K562 (cell line): Measurements from ENCODE around the gene TRAPPC12. TPM values are rescaled to one million over a fixed set of nuclear protein-coding genes. Genes with fewer than 3 reads are reported as not detected.

Experiments
- ATAC-seq: fragments of 200-7000 bp; cut with Tn5 transposase; 3 replicates; pipeline ENCODE4 v1.9.1; 2020; ENCODE audit warnings: moderate library complexity
- BruUV-seq: library from RNA; stranded (reverse); fragments of 400-500 nt; replicated peaks from 2 replicates; lab custom pipeline; 2021; lab: Mats Ljungman, UMichigan
- CTCF ChIA-PET: fragments of 300-600 bp; formaldehyde crosslinking; extraction: SDS; loops from one replicate; lab custom pipeline; 2021; ENCODE audit warnings: low intra/inter-chr PET ratio; lab: Yijun Ruan, JAX
- POLR2A ChIA-PET: fragments of 300-600, 350-650 bp; sonication (Branson Sonifier 250); formaldehyde crosslinking; extraction: SDS; loops from one replicate; lab custom pipeline; 2021; ENCODE audit warnings: antibody characterized with exemption, inconsistent platforms; lab: Yijun Ruan, JAX
- DNase-seq, 4 experiments: peaks; one replicate each; pipeline versions ENCODE4 v3.0.0 to v3.0.0-alpha.2; 2011 to 2018; ENCODE audit warnings: low spot score in 3 of 4, mixed read lengths in 3 of 4; ENCODE audit errors: extremely low read depth in 1 of 4
- FAIRE-seq: peaks from 2 replicates; lab custom pipeline; 2011; peaks lifted over from hg19 to GRCh38; lab: Jason Lieb, UNC
- H2AFZ ChIP-seq: 2 replicates; pipeline ENCODE4 v1.6.0; 2011; ENCODE audit warnings: low read depth, low read length, control low read depth, inconsistent platforms
- H3K27ac ChIP-seq: fragments of 200-600 bp; 3 replicates; pipeline ENCODE4 v1.8.0; 2011; ENCODE audit warnings: low read depth, mild to moderate bottlenecking, control low read depth, inconsistent platforms, low read length, moderate library complexity, mixed read lengths; ENCODE audit errors: extremely low read depth
- H3K27me3 ChIP-seq, 2 experiments: fragments of 300-600 bp in 1 of 2; 2 replicates in 1 of 2; 3 replicates in 1 of 2; pipeline versions ENCODE4 v1.6.0 to v1.8.0; 2011; ENCODE audit warnings: inconsistent platforms in 2 of 2, low read length in 2 of 2, mild to moderate bottlenecking in 1 of 2, mixed read lengths in 1 of 2, moderate library complexity in 1 of 2; ENCODE audit not compliant: control insufficient read depth in 2 of 2, insufficient read depth in 2 of 2
- H3K36me3 ChIP-seq: fragments of 300-600 bp; 3 replicates; pipeline ENCODE4 v1.8.0; 2011; ENCODE audit warnings: mild to moderate bottlenecking, low read length, inconsistent platforms; ENCODE audit not compliant: control insufficient read depth, insufficient read depth
- H3K4me1 ChIP-seq, 2 experiments: fragments of 200-600 bp in 1 of 2; replicated peaks in 1 of 2; 2 replicates in 1 of 2; 3 replicates in 1 of 2; pipeline versions ENCODE4 v1.5.1 to v1.8.0; 2011; ENCODE audit warnings: inconsistent platforms in 2 of 2, low read length in 2 of 2, mild to moderate bottlenecking in 1 of 2, mixed read lengths in 1 of 2, moderate library complexity in 1 of 2; ENCODE audit not compliant: control insufficient read depth in 2 of 2, insufficient read depth in 2 of 2
- H3K4me2 ChIP-seq: 2 replicates; pipeline ENCODE4 v1.6.1; 2011; ENCODE audit warnings: low read length, control low read depth, inconsistent platforms, mixed read lengths; ENCODE audit not compliant: insufficient read depth
- H3K4me3 ChIP-seq: fragments of 200-600 bp; sonication (generic), shearing (Covaris generic); 2 replicates; pipeline ENCODE4 v1.5.1; 2016; ENCODE audit warnings: control low read depth, inconsistent platforms
- H3K79me2 ChIP-seq: fragments of 200-600 bp; 3 replicates; pipeline ENCODE4 v1.8.0; 2011; ENCODE audit warnings: low read length, inconsistent platforms; ENCODE audit not compliant: control insufficient read depth, insufficient read depth
- H3K9ac ChIP-seq, 2 experiments: 2 replicates each; pipeline versions ENCODE4 v1.6.0 to v1.6.1; 2011; ENCODE audit warnings: low read depth in 2 of 2, low read length in 2 of 2, control low read depth in 1 of 2, inconsistent platforms in 1 of 2, mild to moderate bottlenecking in 1 of 2, mixed read lengths in 1 of 2; ENCODE audit not compliant: insufficient read depth in 1 of 2
- H3K9me1 ChIP-seq: one replicate; pipeline ENCODE4 v1.6.0; 2011; ENCODE audit warnings: inconsistent platforms, mild to moderate bottlenecking, low read length, moderate library complexity; ENCODE audit not compliant: control insufficient read depth, insufficient read depth
- H3K9me3 ChIP-seq: replicated peaks from 2 replicates; pipeline ENCODE4 v1.5.1; 2011; ENCODE audit warnings: low read depth, low read length, inconsistent platforms; ENCODE audit not compliant: control insufficient read depth, insufficient read depth
- H4K20me1 ChIP-seq: replicated peaks from 2 replicates; pipeline ENCODE4 v1.6.1; 2011; ENCODE audit warnings: low read length, inconsistent platforms, mixed read lengths; ENCODE audit not compliant: control insufficient read depth, insufficient read depth
- AFF1 ChIP-seq, 2 experiments: fragments of 450-650 bp; IDR thresholded peaks; 2 replicates each; pipeline ENCODE4 v1.6.1; 2018; ENCODE audit warnings: mild to moderate bottlenecking in 2 of 2, low read depth in 1 of 2; ENCODE audit not compliant: partially characterized antibody in 2 of 2
- CHAMP1 ChIP-seq: fragments of 450-650 bp; IDR thresholded peaks from 2 replicates; pipeline ENCODE4 v1.6.1; 2016; ENCODE audit warnings: mild to moderate bottlenecking
- CLOCK ChIP-seq: fragments of 250-450 bp; sonication (Bioruptor Pico); IDR thresholded peaks from 2 replicates; pipeline ENCODE4 v1.4.0; 2020; ENCODE audit warnings: mild to moderate bottlenecking, moderate library complexity, borderline replicate concordance
- E2F6 ChIP-seq, 2 experiments: IDR thresholded peaks; 2 replicates each; pipeline ENCODE4 v1.6.1; 2011; ENCODE audit warnings: borderline replicate concordance in 1 of 2, control low read depth in 1 of 2, low read depth in 1 of 2, low read length in 1 of 2, mild to moderate bottlenecking in 1 of 2, mixed read lengths in 1 of 2, moderate library complexity in 1 of 2; ENCODE audit not compliant: insufficient read depth in 1 of 2, insufficient read length in 1 of 2, poor library complexity in 1 of 2, severe bottlenecking in 1 of 2; ENCODE audit errors: extremely low read depth in 1 of 2
- ERF ChIP-seq: fragments of 450-650 bp; formaldehyde crosslinking; IDR thresholded peaks from 2 replicates; pipeline ENCODE4 v1.4.0; 2020; ENCODE audit warnings: mild to moderate bottlenecking, mixed read lengths
- HCFC1 ChIP-seq: IDR thresholded peaks from 2 replicates; pipeline ENCODE4 v1.6.1; 2012; ENCODE audit warnings: low read depth, low read length, improper control_type of control experiment
- KLF1 ChIP-seq: fragments of 450-650 bp; IDR thresholded peaks from 2 replicates; pipeline ENCODE4 v1.6.1; 2016; ENCODE audit warnings: missing genetic modification characterization, missing compliant biosample characterization
- OTX1 ChIP-seq: fragments of 450-650 bp; formaldehyde crosslinking; IDR thresholded peaks from 2 replicates; pipeline ENCODE4 v1.4.0; 2022; ENCODE audit warnings: mild to moderate bottlenecking
- POLR2AphosphoS2 ChIP-seq: IDR thresholded peaks from 2 replicates; pipeline ENCODE4 v1.6.1; 2012; ENCODE audit warnings: low read length, improper control_type of control experiment
- ZNF124 ChIP-seq: sonication (generic); formaldehyde crosslinking; IDR thresholded peaks from 2 replicates; pipeline ENCODE4 v1.8.1; 2022; ENCODE audit warnings: missing genetic modification reagents
- ZNF133 ChIP-seq: fragments of 250-450 bp; sonication (Bioruptor Pico); IDR thresholded peaks from 2 replicates; pipeline ENCODE4 v1.4.0; 2020; ENCODE audit warnings: mild to moderate bottlenecking
- WGBS: fragments of 100-300 bp; shearing (Covaris generic); methylation state at CpG from one replicate; pipeline ENCODE4 v1.1.6; 2016; ENCODE audit warnings: low coverage, mixed read lengths; ENCODE audit not compliant: insufficient coverage; ENCODE audit errors: missing lambda C conversion rate; 5-methylcytosine and 5-hydroxymethylcytosine counted together
- in situ Hi-C: fragments of 300-500 bp; cut with MboI; formaldehyde crosslinking; loops from 4 replicates; pipeline ENCODE4 v1.15.0; 2018; ENCODE audit warnings: inconsistent platforms, mixed read lengths
- intact Hi-C: fragments of 100-400 bp; cut with micrococcal nuclease; formaldehyde crosslinking; loops from 2 replicates; pipeline ENCODE4 v1.14.2; 2022
- polyA plus RNA-seq, 8 experiments: library from polyadenylated mRNA; depleted of rRNA in 4 of 8; stranded (reverse) in 5 of 8; unstranded in 3 of 8; fragments of >200 nt; fragmentation: Nextera tagmentation in 2 of 8; fragmentation: Illumina TruSeq in 1 of 8; extraction: Ambion mirVana in 2 of 8; extraction: Trizol in 1 of 8; gene quantifications; 2 replicates each; pipeline versions ENCODE4 v1.2.1 to v1.2.3, GENCODE V29; 2011 to 2014; ENCODE audit warnings: inconsistent platforms in 1 of 8, missing spikeins in 1 of 8
- total RNA-seq, 7 experiments: library from RNA; depleted of rRNA in 6 of 7; stranded (reverse); fragments of >200 nt in 6 of 7; fragmentation: Illumina TruSeq in 2 of 7; extraction: Trizol in 2 of 7; gene quantifications; 2 replicates each; pipeline versions ENCODE4 v1.2.1 to v1.2.3, GENCODE V29; 2011 to 2021; ENCODE audit warnings: low replicate concordance in 1 of 7

TRAPPC12 gene
- total and polyA plus RNA-seq, 9 of the 15 experiments (the other 6 are each of a cell fraction or from before 2014, with no cell fraction given): 8.0 to 75.2 (median 39.1) TPM

- H3K79me2 ChIP-seq: no peaks in the 10 kb centered on the region
- no peak for DNase-seq
- no peaks in the 10 kb centered on the region for H3K9me3 ChIP-seq
- no peaks in the 10 kb centered on the region for H4K20me1 ChIP-seq
- H3K9ac ChIP-seq: no peak overlapping the region
- intact Hi-C loops: loop anchor here (5.0 kb wide), 1 partner anchor 232 kb away; no protein-coding TSS in a partner anchor
- WGBS: 83% methylated on average over 12 of the region's 13 CpGs
- no TSS peak for BruUV-seq
- no peak overlapping the region for H2AFZ ChIP-seq
- no peaks in the 10 kb centered on the region for H3K27me3 ChIP-seq
- no peak overlapping the region for H3K27ac ChIP-seq
- in situ Hi-C loops: loop anchor here (10.0 kb wide), 1 partner anchor 235 kb away; the partner anchor contains the start of gene ALLC
- H3K36me3 ChIP-seq: peaks cover 59% of the 10 kb centered on the region
- H3K4me3 ChIP-seq: no peak overlapping the region
- FAIRE-seq: no peak
- no peaks in the 10 kb centered on the region for H3K9me1 ChIP-seq
- ATAC-seq: no peak
- H3K4me2 ChIP-seq: no peak overlapping the region
- TF ChIP-seq CLOCK (CRISPR knock-in tag) (no peak), AFF1 (IDR thresholded peaks at IDR 0.05; ENCODE audit: low read depth in 1 of 2, partially characterized antibody in 2 of 2) (no peak), OTX1 (CRISPR knock-in tag) (no peak), E2F6 (IDR thresholded peaks at IDR 0.05; ENCODE audit: borderline replicate concordance in 1 of 2, extremely low read depth in 1 of 2, insufficient read depth in 1 of 2, insufficient read length in 1 of 2, low read depth in 1 of 2, low read length in 1 of 2, poor library complexity in 1 of 2, severe bottlenecking in 1 of 2) (no peak), ZNF133 (CRISPR knock-in tag) (no peak), ZNF124 (no peak), POLR2AphosphoS2 (no peak), KLF1 (tag) (no peak), HCFC1 (no peak), ERF (CRISPR knock-in tag) (no peak), CHAMP1 (no peak)
- no peaks in the 10 kb centered on the region for H3K4me1 ChIP-seq
- ChIA-PET CTCF (no interaction called here), POLR2A (no interaction called here)
Measured at GRCh38 chr2:3420076-3420768, 40.7 kb downstream of the TRAPPC12 start.
